Skeletal muscle tissue (tissue), 4 donors: ENCODE data around the gene GCAT. TPM values are rescaled to one million over a fixed set of nuclear protein-coding genes. Genes with fewer than 3 reads are reported as not detected.
A peak's percentile ranks its signal among the peaks of the same experiment; 100 is the strongest.

Experiments
- H3K27ac ChIP-seq: one replicate; pipeline ENCODE4 v1.7.0; 2013; ENCODE audit warnings: mild to moderate bottlenecking, low read depth, low read length, inconsistent platforms
- H3K27me3 ChIP-seq, 3 donors: one replicate each; pipeline ENCODE4 v1.7.0; 2013; ENCODE audit warnings: low read length in 3 of 3; ENCODE audit not compliant: control insufficient read depth in 3 of 3, insufficient read depth in 3 of 3
- H3K36me3 ChIP-seq, 3 donors: one replicate each; pipeline ENCODE4 v1.7.0; 2013; ENCODE audit warnings: low read length in 3 of 3; ENCODE audit not compliant: control insufficient read depth in 3 of 3, insufficient read depth in 3 of 3
- H3K4me1 ChIP-seq, 3 donors: one replicate each; pipeline ENCODE4 v1.7.0; 2013; ENCODE audit warnings: low read length in 3 of 3, mild to moderate bottlenecking in 3 of 3; ENCODE audit not compliant: control insufficient read depth in 3 of 3, insufficient read depth in 3 of 3
- H3K4me3 ChIP-seq, 3 donors: one replicate each; pipeline ENCODE4 v1.7.0; 2013; ENCODE audit warnings: low read length in 3 of 3
- H3K9ac ChIP-seq, 3 donors: one replicate each; pipeline ENCODE4 v1.7.0; 2013; ENCODE audit warnings: low read length in 3 of 3, mild to moderate bottlenecking in 3 of 3, moderate library complexity in 2 of 3, low read depth in 1 of 3
- H3K9me3 ChIP-seq, 3 donors: one replicate each; pipeline ENCODE4 v1.7.0; 2013; ENCODE audit warnings: low read length in 3 of 3; ENCODE audit not compliant: control insufficient read depth in 3 of 3
- total RNA-seq: library from RNA; depleted of rRNA; stranded (reverse); fragments of >200 nt; gene quantifications from one replicate; pipeline ENCODE4 v1.2.3, GENCODE V29; 2014
- donor health status: Osteomylitis.

Gene GCAT
- total RNA-seq, 1 donor from 2014 or later = 9.9 TPM

DNA sequence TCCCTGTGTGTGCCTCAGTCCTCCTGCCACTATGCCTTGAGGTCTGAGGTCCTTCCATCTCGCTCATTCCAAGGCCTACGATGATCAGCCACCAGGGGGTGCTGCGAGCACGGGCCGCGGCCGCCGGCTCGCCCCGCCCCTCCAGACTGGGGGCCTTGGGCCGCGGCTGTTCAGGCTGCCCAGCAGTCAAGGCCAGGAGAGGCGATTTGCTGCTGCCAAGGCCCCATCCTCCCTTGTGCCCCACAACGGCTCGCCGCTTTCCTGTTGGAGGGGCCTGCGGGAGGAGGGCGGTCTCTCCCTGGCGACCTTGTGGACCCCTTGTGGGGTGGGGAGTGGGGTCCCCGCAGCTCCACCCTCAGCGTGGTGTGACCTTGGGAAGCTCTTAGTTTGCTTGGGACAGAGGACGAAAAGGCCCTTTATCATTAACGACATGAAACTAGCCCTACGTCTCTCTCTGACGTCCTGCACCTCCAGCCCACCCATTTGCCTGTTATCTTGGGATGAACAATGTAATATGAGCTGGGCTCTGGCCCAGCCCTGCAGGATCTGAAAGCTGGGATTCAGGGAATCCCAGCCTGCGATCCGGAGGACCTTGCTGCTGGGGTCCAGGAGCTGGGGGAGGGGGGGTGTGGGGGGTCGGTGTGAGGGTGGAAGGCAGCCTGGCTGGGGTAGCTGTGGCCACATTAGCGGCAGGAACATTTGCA is 10.1 kb downstream of the GCAT start:
- H3K27ac ChIP-seq = no peak overlapping the region
- H3K9me3 ChIP-seq = no peaks in the 10 kb centered on the region
- H3K9ac ChIP-seq = peak overlapping the region; percentile 54 to 76 (median 76)
- peaks cover 12 to 20% (median 19%) of the 10 kb centered on the region in 3 donors for H3K4me1 ChIP-seq
- H3K36me3 ChIP-seq = peaks cover 6 to 19% (median 7%) of the 10 kb centered on the region in 3 donors
- peak overlapping the region; percentile 65 to 76 (median 67) for H3K4me3 ChIP-seq
- H3K27me3 ChIP-seq = peaks cover 9 to 12% (median 12%) of the 10 kb centered on the region in 3 donors

DNA sequence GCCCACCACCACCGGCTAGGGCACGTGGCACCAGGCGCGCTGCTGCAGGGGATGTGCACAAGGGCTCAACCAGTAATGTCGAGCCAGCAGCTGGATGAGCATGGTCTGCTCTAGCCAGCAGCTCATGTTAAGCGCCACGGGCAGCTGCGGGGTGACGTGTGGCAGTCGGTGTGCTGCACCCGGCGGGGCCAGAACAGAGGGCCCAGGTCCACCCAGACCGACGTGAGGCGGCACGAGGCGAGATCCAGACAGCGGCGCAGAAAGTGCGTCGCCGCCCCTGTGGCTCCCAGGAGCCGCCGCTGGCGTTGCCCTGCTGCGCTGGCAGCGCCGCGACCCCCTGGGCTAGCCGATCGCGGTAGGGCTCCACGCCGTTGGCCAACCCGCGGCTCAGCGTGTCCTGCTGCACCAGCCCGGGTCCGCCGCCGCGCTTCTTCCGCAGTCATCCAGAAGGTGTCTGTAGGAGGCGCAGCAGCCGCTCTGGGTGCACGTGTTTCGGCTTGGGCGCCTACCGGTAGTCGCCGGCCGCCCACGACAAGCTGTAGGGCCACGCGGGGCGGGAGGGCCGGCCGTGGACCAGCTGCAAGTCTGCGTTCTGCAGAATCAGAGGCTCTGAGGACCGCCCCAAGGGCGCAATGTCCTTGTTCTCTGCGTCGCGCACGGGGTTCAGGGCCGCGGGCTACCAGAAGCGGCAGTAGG is 10.8 kb downstream of the GCAT start:
- Histone ChIP-seq H3K4me3 (peak overlapping the region; percentile 54 to 67 (median 58)), H3K4me1 (peaks cover 12 to 20% (median 19%) of the 10 kb centered on the region in 3 donors), H3K9ac (peak overlapping the region in 2 of 3 donors; percentile 50 to 76), H3K27me3 (peaks cover 15 to 19% (median 16%) of the 10 kb centered on the region in 3 donors), H3K36me3 (peaks cover 6 to 16% (median 7%) of the 10 kb centered on the region in 3 donors), H3K9me3 (no peaks in the 10 kb centered on the region), H3K27ac (no peak overlapping the region)

DNA sequence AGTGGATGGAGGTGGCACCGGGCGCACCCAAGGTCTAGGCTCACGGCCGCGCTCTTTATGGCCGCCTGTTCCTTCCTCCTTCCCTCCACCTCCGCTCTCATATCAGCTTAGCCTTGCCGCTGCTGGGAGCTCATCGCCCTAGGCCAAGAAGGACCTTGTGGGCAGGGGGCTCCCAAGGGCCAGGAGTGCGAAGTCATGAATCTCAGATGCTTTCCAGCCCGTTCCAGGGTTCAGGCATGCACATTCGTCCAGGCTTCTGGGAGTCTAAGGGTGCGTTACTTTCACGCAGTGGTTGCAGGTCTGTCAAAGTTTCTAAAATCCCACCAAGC is 11.3 kb downstream of the GCAT start:
- Histone ChIP-seq H3K27ac (no peak overlapping the region), H3K4me1 (peaks cover 12 to 20% (median 19%) of the 10 kb centered on the region in 3 donors), H3K36me3 (peaks cover 6 to 16% (median 7%) of the 10 kb centered on the region in 3 donors), H3K9ac (peak overlapping the region in 2 of 3 donors; percentile 50 to 76), H3K27me3 (peaks cover 16 to 19% (median 18%) of the 10 kb centered on the region in 3 donors), H3K4me3 (peak overlapping the region in 2 of 3 donors; percentile 58 to 67), H3K9me3 (no peaks in the 10 kb centered on the region)

DNA sequence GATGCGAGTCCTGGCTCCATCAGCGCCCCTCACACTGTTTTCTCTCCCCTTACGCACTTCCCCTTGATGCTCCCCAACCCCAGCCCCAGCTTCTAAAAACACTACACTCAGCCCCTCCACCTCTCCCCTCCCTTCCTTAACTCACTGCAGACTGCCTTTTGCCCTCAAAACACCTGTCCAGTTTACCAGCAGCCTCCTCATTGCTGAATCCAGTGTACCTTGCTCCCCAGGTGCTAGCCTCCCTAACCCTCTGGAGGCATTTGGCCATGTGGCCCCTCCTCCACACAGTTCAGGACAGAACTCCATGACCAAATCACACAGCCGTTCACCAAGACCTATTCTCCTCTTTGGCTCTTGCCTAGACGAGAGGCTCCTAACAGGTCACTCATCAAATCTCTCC is 12.6 kb downstream of the GCAT start:
- peaks cover 16 to 19% (median 18%) of the 10 kb centered on the region in 3 donors for H3K27me3 ChIP-seq
- H3K9ac ChIP-seq = no peak overlapping the region
- no peak overlapping the region for H3K27ac ChIP-seq
- no peaks in the 10 kb centered on the region for H3K9me3 ChIP-seq
- peaks cover 3 to 7% (median 3%) of the 10 kb centered on the region in 3 donors for H3K36me3 ChIP-seq
- no peak overlapping the region for H3K4me3 ChIP-seq
- peaks cover 12 to 20% (median 20%) of the 10 kb centered on the region in 3 donors for H3K4me1 ChIP-seq

DNA sequence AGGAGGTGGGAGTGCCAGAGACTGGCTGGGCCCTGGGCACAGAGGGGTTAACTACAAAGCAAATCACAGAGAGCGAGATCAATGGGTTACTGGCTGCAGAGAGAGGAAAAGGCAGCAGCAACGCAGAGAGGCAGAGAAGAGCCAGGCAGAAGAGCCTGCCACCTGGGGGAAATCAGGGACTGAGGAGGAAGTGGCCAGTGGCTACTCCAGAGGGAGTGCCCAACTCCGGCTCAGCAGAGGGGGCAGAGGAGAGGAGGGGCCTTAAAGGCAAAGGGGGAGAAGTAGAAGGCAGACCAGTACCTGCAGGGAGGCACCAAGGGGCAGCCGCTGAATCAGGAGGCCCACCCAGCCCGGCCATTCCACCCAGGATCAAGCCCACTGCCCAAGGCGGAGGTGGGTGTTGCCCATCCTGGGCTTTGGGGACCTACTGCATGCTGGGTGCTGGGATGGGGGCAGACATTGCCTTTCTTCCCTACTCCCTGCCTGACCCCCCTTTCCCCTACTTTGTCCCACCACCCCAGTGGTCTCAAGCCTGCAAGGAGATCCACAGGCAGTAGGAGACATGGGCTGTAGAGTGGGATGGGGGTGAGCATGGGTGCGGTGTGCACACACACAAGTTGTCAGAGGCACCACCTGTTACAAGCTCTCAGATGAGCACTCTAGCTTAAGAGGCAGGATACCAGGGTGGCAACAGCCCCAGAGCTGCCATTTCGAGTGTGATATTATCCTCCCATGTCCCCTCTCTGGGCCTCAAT is 14.5 kb downstream of the GCAT start:
- H3K4me3 ChIP-seq = no peak overlapping the region
- no peak overlapping the region for H3K27ac ChIP-seq
- H3K4me1 ChIP-seq = peaks cover 18 to 31% (median 26%) of the 10 kb centered on the region in 3 donors
- no peaks in the 10 kb centered on the region for H3K9me3 ChIP-seq
- H3K9ac ChIP-seq = no peak overlapping the region
- no peaks in the 10 kb centered on the region for H3K36me3 ChIP-seq
- H3K27me3 ChIP-seq = peaks cover 16 to 19% (median 18%) of the 10 kb centered on the region in 3 donors

DNA sequence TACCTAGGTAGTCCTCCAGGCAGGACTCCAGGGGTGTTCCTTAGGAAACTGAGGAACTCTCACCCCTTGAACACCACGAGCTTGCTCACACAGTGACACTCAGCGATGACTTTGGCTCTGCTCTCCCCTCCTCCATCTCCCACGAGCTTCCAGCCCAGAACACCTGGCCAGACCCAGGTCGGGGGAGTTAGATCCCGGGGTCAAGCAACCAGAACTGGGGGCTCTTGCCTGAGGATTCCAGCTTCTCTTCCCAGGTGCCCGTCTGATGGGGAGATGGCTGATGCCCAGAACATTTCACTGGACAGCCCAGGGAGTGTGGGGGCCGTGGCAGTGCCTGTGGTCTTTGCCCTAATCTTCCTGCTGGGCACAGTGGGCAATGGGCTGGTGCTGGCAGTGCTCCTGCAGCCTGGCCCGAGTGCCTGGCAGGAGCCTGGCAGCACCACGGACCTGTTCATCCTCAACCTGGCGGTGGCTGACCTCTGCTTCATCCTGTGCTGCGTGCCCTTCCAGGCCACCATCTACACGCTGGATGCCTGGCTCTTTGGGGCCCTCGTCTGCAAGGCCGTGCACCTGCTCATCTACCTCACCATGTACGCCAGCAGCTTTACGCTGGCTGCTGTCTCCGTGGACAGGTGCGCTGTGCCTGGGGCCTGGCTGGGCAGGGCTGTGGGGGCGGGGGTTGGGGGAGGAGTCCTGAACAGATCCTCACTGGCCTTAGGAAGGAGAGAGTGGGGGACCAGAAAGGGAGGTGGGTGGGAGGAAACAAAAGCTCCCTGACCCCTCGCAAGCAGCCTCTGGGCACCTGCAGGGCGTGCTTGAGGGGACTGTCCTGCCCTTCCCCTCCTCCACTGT is 15.6 kb downstream of the GCAT start, which contains the start of gene GALR3:
GALR3 (plus strand) TSS at position 249 of the 852 bp plus-strand sequence; CDS start at position 274, 25 bp downstream.
- Histone ChIP-seq H3K9me3 (no peaks in the 10 kb centered on the region), H3K36me3 (no peaks in the 10 kb centered on the region), H3K27me3 (peaks cover 16 to 19% (median 18%) of the 10 kb centered on the region in 3 donors), H3K4me3 (no peak within 1 kb of the TSS), H3K4me1 (peaks cover 10 to 22% (median 17%) of the 10 kb centered on the region in 3 donors), H3K27ac (no peak within 1 kb of the TSS), H3K9ac (no peak within 1 kb of the TSS)

DNA sequence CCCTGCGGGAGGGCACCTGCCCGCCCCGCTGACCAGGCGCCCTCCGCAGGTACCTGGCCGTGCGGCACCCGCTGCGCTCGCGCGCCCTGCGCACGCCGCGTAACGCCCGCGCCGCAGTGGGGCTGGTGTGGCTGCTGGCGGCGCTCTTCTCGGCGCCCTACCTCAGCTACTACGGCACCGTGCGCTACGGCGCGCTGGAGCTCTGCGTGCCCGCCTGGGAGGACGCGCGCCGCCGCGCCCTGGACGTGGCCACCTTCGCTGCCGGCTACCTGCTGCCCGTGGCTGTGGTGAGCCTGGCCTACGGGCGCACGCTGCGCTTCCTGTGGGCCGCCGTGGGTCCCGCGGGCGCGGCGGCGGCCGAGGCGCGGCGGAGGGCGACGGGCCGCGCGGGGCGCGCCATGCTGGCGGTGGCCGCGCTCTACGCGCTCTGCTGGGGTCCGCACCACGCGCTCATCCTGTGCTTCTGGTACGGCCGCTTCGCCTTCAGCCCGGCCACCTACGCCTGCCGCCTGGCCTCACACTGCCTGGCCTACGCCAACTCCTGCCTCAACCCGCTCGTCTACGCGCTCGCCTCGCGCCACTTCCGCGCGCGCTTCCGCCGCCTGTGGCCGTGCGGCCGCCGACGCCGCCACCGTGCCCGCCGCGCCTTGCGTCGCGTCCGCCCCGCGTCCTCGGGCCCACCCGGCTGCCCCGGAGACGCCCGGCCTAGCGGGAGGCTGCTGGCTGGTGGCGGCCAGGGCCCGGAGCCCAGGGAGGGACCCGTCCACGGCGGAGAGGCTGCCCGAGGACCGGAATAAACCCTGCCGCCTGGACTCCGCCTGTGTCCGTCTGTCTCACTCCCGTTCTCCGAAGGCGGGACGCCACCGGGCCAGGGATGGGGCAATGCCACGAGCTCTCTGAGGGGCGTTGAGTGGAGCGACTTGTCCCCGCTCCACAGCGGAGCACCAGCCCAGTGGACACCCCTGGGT is 17.2 kb downstream of the GCAT start:
- Histone ChIP-seq H3K27ac (no peak overlapping the region), H3K9me3 (no peaks in the 10 kb centered on the region), H3K27me3 (peaks cover 14 to 16% (median 16%) of the 10 kb centered on the region in 3 donors), H3K4me3 (peak overlapping the region in 2 of 3 donors; percentile 59 to 69), H3K9ac (peak overlapping the region in 1 of 3 donors; percentile 74), H3K4me1 (peaks cover 8 to 14% (median 8%) of the 10 kb centered on the region in 3 donors), H3K36me3 (peaks cover 8 to 9% (median 8%) of the 10 kb centered on the region in 3 donors)

DNA sequence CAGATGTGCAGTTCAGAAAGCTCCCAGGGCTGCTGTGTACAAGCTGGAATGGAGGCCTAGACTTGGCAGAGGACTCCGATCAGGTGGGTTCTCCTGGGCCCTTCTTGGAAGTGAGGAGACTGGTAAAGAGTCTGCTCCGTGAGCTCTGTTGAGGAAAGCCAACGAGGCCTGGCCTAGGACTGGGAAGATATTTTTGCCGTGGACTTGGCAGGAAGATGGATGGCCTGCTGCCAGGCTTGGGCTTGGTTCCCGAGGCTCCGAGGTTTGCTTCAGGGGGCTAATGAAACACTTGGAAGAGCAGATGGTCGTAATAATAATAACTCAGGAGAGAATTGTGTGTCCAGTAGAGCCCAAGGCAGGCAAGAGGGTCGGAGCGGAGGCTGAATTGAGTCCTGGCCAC is 19.3 kb downstream of the GCAT start:
- Histone ChIP-seq H3K4me1 (peaks cover 8 to 14% (median 8%) of the 10 kb centered on the region in 3 donors), H3K9me3 (no peaks in the 10 kb centered on the region), H3K36me3 (peaks cover 26 to 28% (median 28%) of the 10 kb centered on the region in 3 donors), H3K4me3 (no peak overlapping the region), H3K9ac (peak overlapping the region; percentile 3 to 74 (median 57)), H3K27me3 (peaks cover 11 to 15% (median 13%) of the 10 kb centered on the region in 3 donors), H3K27ac (peak overlapping the region; percentile 36)
